Measurements from ENCODE around the gene SIN3B.

GRCh38 chr19:16892868-16893685 lies 63.9 kb downstream of the SIN3B start:
- no peak for TF ChIP-seq CTCF (IDR thresholded peaks at IDR 0.05)
- TF ChIP-seq EP300 (IDR thresholded peaks at IDR 0.05), result no peak

Data from ovary (tissue), 3 donors.